ENCODE measurements around the gene AHDC1. TPM values are rescaled to one million over a fixed set of nuclear protein-coding genes. Genes with fewer than 3 reads are reported as not detected.

AHDC1 gene
- total and polyA plus RNA-seq, 2 experiments from 2014 or later, result 3.9 to 5.3 TPM

DNA sequence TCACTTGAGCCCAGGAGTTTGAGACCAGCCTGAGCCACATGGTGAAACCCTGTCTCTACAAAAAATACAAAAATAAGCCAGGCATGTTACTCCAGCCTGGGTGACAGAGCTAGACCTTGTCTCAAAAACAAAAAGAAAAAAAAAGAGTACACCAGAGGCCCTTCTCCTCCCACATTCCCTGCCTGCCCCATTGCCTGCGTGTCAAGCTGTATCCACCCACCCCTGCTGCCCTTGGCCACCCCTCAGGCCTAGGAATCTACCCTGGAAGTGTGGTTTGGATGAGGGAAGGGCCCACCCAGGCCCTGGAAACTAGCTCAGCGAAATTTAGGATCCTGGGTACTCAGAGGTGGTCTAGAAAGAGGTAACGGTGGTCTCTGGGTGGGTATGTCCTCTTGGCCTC is 88.3 kb downstream of the AHDC1 start:
- no peaks in the 10 kb centered on the region for H3K4me1 ChIP-seq (ENCODE audit: insufficient read depth)
- no peak for DNase-seq
- H3K27ac ChIP-seq, result no peak overlapping the region
- in situ Hi-C loops (cut with MboI), result no loop called here
- H3K79me2 ChIP-seq (ENCODE audit: insufficient read depth), result no peaks in the 10 kb centered on the region
- no peaks in the 10 kb centered on the region for H3K9me3 ChIP-seq (ENCODE audit: low read depth)
- H3F3A ChIP-seq (ENCODE audit: insufficient read depth), result no peaks in the 10 kb centered on the region
- H3K4me3 ChIP-seq, result no peak overlapping the region
- H3K9ac ChIP-seq, result no peak overlapping the region
- no peaks in the 10 kb centered on the region for H4K20me1 ChIP-seq (ENCODE audit: insufficient read depth)
- 64 to 77% methylated on average over 3 of the region's 3 CpGs for WGBS, 2 experiments (ENCODE audit: low coverage in 1 of 2, low lambda C conversion rate in 2 of 2, missing lambda C conversion rate in 2 of 2)
- TF ChIP-seq EZH2phosphoT487 (IDR thresholded peaks at IDR 0.05; ENCODE audit: insufficient read depth, low read depth) (no peak), EZH2 (IDR thresholded peaks at IDR 0.05; ENCODE audit: insufficient read depth, poor library complexity, severe bottlenecking) (no peak)
- no peaks in the 10 kb centered on the region for H3K36me3 ChIP-seq (ENCODE audit: low read depth)
- no peak overlapping the region for H3K4me2 ChIP-seq (ENCODE audit: unreplicated experiment)
- H2AFZ ChIP-seq, result no peak overlapping the region
- H3K27me3 ChIP-seq (replicated peaks; ENCODE audit: insufficient read depth), result no peaks in the 10 kb centered on the region
- no peaks in the 10 kb centered on the region for H3K9me2 ChIP-seq (ENCODE audit: insufficient read depth)

DNA sequence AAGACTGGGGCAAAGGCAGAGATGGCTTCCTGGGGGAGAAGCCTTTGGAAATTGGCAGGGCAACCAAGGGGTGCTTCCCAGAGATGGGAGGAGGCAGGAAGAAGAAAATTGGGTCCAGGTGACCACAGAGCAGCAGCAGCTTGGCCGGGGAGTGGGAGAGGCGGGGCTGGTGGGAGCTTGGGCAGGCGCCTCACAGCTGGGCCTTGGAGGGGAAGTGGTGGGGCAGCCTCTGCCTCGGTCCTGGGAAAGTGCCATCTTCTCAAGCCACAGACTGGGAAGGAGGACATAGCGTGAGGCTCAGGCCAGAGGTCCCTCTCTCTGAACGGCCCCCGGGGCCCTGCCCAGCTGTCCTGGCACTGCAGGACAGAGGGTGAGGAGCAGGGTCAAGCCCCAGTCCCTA is 90.0 kb downstream of the AHDC1 start:
- Histone ChIP-seq H3F3A (ENCODE audit: insufficient read depth) (no peaks in the 10 kb centered on the region), H3K4me1 (ENCODE audit: insufficient read depth) (no peaks in the 10 kb centered on the region), H3K4me2 (ENCODE audit: unreplicated experiment) (no peak overlapping the region), H3K36me3 (ENCODE audit: low read depth) (no peaks in the 10 kb centered on the region), H3K9ac (no peak overlapping the region), H3K27ac (no peak overlapping the region), H3K9me2 (ENCODE audit: insufficient read depth) (no peaks in the 10 kb centered on the region), H3K79me2 (ENCODE audit: insufficient read depth) (no peaks in the 10 kb centered on the region), H3K9me3 (ENCODE audit: low read depth) (no peaks in the 10 kb centered on the region), H4K20me1 (ENCODE audit: insufficient read depth) (no peaks in the 10 kb centered on the region), H2AFZ (no peak overlapping the region), H3K4me3 (no peak overlapping the region), H3K27me3 (replicated peaks; ENCODE audit: insufficient read depth) (no peaks in the 10 kb centered on the region)
- 41 to 46% methylated on average over 7 of the region's 7 CpGs for WGBS, 2 experiments (ENCODE audit: low coverage in 1 of 2, low lambda C conversion rate in 2 of 2, missing lambda C conversion rate in 2 of 2)
- in situ Hi-C loops (cut with MboI), result no loop called here
- no peak for DNase-seq
- TF ChIP-seq EZH2 (IDR thresholded peaks at IDR 0.05; ENCODE audit: insufficient read depth, poor library complexity, severe bottlenecking) (no peak), EZH2phosphoT487 (IDR thresholded peaks at IDR 0.05; ENCODE audit: insufficient read depth, low read depth) (no peak)

DNA sequence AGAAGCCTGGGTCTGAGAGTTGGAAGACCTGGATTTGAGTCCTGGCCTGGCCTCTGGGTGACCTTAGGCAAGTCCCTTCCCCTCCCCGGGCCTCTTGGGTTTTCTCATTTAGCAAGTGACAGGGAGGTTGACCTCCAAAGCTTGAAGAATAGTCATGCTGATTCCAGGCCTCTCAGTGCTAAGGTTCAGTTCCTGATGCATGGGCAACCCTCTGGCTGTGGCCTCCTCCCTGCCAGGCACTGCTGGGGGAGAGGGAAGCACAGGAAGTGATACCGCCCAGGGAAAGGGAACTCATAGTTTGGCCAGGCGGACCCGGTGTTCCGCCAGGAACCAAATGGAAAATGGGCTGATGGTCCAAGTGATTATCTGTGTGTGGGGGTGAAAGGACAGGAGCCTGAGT is 90.4 kb downstream of the AHDC1 start:
- Histone ChIP-seq H3K9me2 (ENCODE audit: insufficient read depth) (no peaks in the 10 kb centered on the region), H3K9me3 (ENCODE audit: low read depth) (no peaks in the 10 kb centered on the region), H3K4me1 (ENCODE audit: insufficient read depth) (no peaks in the 10 kb centered on the region), H2AFZ (no peak overlapping the region), H3K9ac (no peak overlapping the region), H3K27ac (no peak overlapping the region), H3F3A (ENCODE audit: insufficient read depth) (no peaks in the 10 kb centered on the region), H3K4me3 (no peak overlapping the region), H3K36me3 (ENCODE audit: low read depth) (no peaks in the 10 kb centered on the region), H3K27me3 (replicated peaks; ENCODE audit: insufficient read depth) (no peaks in the 10 kb centered on the region), H3K4me2 (ENCODE audit: unreplicated experiment) (no peak overlapping the region), H3K79me2 (ENCODE audit: insufficient read depth) (no peaks in the 10 kb centered on the region), H4K20me1 (ENCODE audit: insufficient read depth) (no peaks in the 10 kb centered on the region)
- in situ Hi-C loops (cut with MboI), result no loop called here
- TF ChIP-seq EZH2 (IDR thresholded peaks at IDR 0.05; ENCODE audit: insufficient read depth, poor library complexity, severe bottlenecking), result no peak
- no peak for TF ChIP-seq EZH2phosphoT487 (IDR thresholded peaks at IDR 0.05; ENCODE audit: insufficient read depth, low read depth)
- 38 to 43% methylated on average over 5 of the region's 5 CpGs for WGBS, 2 experiments (ENCODE audit: low coverage in 1 of 2, low lambda C conversion rate in 2 of 2, missing lambda C conversion rate in 2 of 2)
- no peak for DNase-seq

GRCh38 chr1:27509127-27510080 is 94.5 kb downstream of the AHDC1 start:
- Histone ChIP-seq H3K4me1 (ENCODE audit: insufficient read depth) (peaks cover 7% of the 10 kb centered on the region; the same call in 1 of the 2 replicates), H2AFZ (no peak overlapping the region), H3K4me2 (ENCODE audit: unreplicated experiment) (no peak overlapping the region), H3K27ac (no peak overlapping the region), H3K9ac (no peak overlapping the region), H3K27me3 (replicated peaks; ENCODE audit: insufficient read depth) (no peaks in the 10 kb centered on the region), H4K20me1 (ENCODE audit: insufficient read depth) (no peaks in the 10 kb centered on the region), H3K9me3 (ENCODE audit: low read depth) (no peaks in the 10 kb centered on the region), H3K79me2 (ENCODE audit: insufficient read depth) (no peaks in the 10 kb centered on the region), H3K36me3 (ENCODE audit: low read depth) (no peaks in the 10 kb centered on the region), H3F3A (ENCODE audit: insufficient read depth) (no peaks in the 10 kb centered on the region), H3K4me3 (no peak overlapping the region), H3K9me2 (ENCODE audit: insufficient read depth) (no peaks in the 10 kb centered on the region)
- no peak for DNase-seq
- TF ChIP-seq EZH2 (IDR thresholded peaks at IDR 0.05; ENCODE audit: insufficient read depth, poor library complexity, severe bottlenecking), result no peak
- TF ChIP-seq EZH2phosphoT487 (IDR thresholded peaks at IDR 0.05; ENCODE audit: insufficient read depth, low read depth), result no peak
- 82 to 84% methylated on average over 8 to 9 of the region's 9 CpGs for WGBS, 2 experiments (ENCODE audit: low coverage in 1 of 2, low lambda C conversion rate in 2 of 2, missing lambda C conversion rate in 2 of 2)
- in situ Hi-C loops (cut with MboI), result no loop called here
